ENCODE data around the gene OOSP4A.
"Not testable (repeated sequence)": the region's sequence is repeated elsewhere in the genome, so short reads cannot be mapped to it uniquely, and the experiment has no call there.

The OOSP4A gene

GRCh38 chr11:59981106-59981770 lies 17.4 kb downstream of the OOSP4A start:
- no peak for DNase-seq (ENCODE audit: low read depth in 2 of 2)

GRCh38 chr11:59982037-59982436 lies 18.2 kb downstream of the OOSP4A start:
- DNase-seq (ENCODE audit: low read depth in 2 of 2) = not testable (repeated sequence)

GRCh38 chr11:59983212-59983611 lies 19.4 kb downstream of the OOSP4A start:
- no peak for DNase-seq (ENCODE audit: low read depth in 2 of 2)

- no peak for DNase-seq (ENCODE audit: low read depth in 2 of 2)
Measured at GRCh38 chr11:59984368-59984767, 20.5 kb downstream of the OOSP4A start.

- DNase-seq (ENCODE audit: low read depth in 2 of 2) = no peak
Measured at GRCh38 chr11:59990421-59990820, 26.6 kb downstream of the OOSP4A start.

- no peak for DNase-seq (ENCODE audit: low read depth in 2 of 2)
Measured at GRCh38 chr11:59992425-59992824, 28.6 kb downstream of the OOSP4A start.

- DNase-seq (ENCODE audit: low read depth in 2 of 2) = no peak
Measured at GRCh38 chr11:59997800-59998199, 34.0 kb downstream of the OOSP4A start.

GRCh38 chr11:59999691-60000090 lies 35.9 kb downstream of the OOSP4A start:
- DNase-seq (ENCODE audit: low read depth in 2 of 2) = no peak

GRCh38 chr11:60003729-60004128 lies 39.9 kb downstream of the OOSP4A start:
- DNase-seq (ENCODE audit: low read depth in 2 of 2) = no peak

GRCh38 chr11:60005360-60005759 lies 41.5 kb downstream of the OOSP4A start:
- DNase-seq (ENCODE audit: low read depth in 2 of 2) = no peak

- no peak for DNase-seq (ENCODE audit: low read depth in 2 of 2)
Measured at GRCh38 chr11:60016881-60017280, 53.0 kb downstream of the OOSP4A start, which contains the start of gene OOSP4B. OOSP4B (plus strand) TSS chr11:60017181.

GRCh38 chr11:60018058-60018457 lies 54.2 kb downstream of the OOSP4A start:
- no peak for DNase-seq (ENCODE audit: low read depth in 2 of 2)
